Ovary (tissue), 3 donors: ENCODE results near the gene PDXP.

Experiments used
- CTCF ChIP-seq, 3 donors: fragments of 450-650 bp in 2 of 3; fragments of 200-600 bp in 1 of 3; IDR thresholded peaks; one replicate each; pipeline versions ENCODE4 v1.5.1 to v1.8.0; 2016 to 2022; ENCODE audit warnings: antibody characterized with exemption in 3 of 3, mild to moderate bottlenecking in 1 of 3
- EP300 ChIP-seq: sonication (generic); formaldehyde crosslinking; IDR thresholded peaks from one replicate; pipeline ENCODE4 v1.6.1; 2017; ENCODE audit warnings: antibody characterized with exemption
- POLR2A ChIP-seq: fragments of 450-650 bp; IDR thresholded peaks from one replicate; pipeline ENCODE4 v1.6.1; 2017; ENCODE audit warnings: antibody characterized with exemption, mild to moderate bottlenecking, moderate library complexity
- donor health status: DM: no; HTN: no; CAD: no.

DNA sequence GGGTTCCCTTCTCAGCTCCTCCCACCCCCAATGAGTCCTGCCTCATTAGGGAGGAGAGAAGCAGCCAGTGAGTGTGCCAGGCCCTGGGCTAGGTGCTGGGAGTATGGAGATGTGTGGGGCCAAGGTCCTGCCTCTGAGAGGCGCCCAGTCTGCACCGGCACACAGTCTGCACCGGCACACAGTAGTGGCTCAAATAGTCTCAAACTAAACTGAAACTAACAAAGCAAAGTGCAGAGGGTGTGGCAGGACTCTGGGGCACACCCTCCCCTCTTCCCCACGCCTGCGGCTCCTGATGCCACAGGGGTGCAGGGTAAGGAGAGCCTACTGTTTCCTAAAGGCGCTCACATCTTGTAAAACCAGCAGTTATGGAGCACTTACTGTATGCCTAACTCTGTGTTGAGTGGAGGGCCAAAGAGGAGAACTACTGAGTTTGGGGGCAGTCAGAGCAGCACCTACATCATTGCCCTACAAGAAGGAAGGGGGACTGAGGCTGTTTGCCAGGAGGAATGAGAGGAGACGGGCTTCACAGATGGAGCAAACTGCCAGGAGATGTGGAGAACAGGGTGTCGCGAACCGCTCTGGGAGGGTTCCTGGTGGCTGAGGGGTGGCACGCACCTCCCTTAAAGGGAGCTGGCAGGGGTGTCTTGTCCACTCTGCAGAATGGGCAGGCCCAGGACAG lies 20.0 kb upstream of the PDXP start:
- TF ChIP-seq CTCF (IDR thresholded peaks at IDR 0.05) (no peak), POLR2A (no peak), EP300 (no peak)
